ENCODE measurements around the gene PTPRA.

- no peak for TF ChIP-seq POLR2A (IDR thresholded peaks at IDR 0.05)
- TF ChIP-seq, protein P1, sequence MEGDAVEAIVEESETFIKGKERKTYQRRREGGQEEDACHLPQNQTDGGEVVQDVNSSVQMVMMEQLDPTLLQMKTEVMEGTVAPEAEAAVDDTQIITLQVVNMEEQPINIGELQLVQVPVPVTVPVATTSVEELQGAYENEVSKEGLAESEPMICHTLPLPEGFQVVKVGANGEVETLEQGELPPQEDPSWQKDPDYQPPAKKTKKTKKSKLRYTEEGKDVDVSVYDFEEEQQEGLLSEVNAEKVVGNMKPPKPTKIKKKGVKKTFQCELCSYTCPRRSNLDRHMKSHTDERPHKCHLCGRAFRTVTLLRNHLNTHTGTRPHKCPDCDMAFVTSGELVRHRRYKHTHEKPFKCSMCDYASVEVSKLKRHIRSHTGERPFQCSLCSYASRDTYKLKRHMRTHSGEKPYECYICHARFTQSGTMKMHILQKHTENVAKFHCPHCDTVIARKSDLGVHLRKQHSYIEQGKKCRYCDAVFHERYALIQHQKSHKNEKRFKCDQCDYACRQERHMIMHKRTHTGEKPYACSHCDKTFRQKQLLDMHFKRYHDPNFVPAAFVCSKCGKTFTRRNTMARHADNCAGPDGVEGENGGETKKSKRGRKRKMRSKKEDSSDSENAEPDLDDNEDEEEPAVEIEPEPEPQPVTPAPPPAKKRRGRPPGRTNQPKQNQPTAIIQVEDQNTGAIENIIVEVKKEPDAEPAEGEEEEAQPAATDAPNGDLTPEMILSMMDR (IDR thresholded peaks at IDR 0.05), result no peak
Observed at GRCh38 chr20:2833761-2834160, 39.5 kb upstream of the PTPRA start.

All from heart left ventricle (tissue), 13 donors.